ENCODE measurements around the gene EIF2B4. TPM values are rescaled to one million over a fixed set of nuclear protein-coding genes. Genes with fewer than 3 reads are reported as not detected.

The EIF2B4 gene
- total and polyA plus RNA-seq, 2 of the 13 experiments (the other 11 are each of a cell fraction or from before 2014, with no cell fraction given) = 91.5 to 96.4 TPM

GRCh38 chr2:27370026-27370815 is at the start of gene EIF2B4, which contains the start of gene SNX17 (continued):
- TF ChIP-seq GZF1 (CRISPR knock-in tag; IDR thresholded peaks at IDR 0.05) = no peak; the same call in 1 of the 2 replicates
- TF ChIP-seq, protein P1, sequence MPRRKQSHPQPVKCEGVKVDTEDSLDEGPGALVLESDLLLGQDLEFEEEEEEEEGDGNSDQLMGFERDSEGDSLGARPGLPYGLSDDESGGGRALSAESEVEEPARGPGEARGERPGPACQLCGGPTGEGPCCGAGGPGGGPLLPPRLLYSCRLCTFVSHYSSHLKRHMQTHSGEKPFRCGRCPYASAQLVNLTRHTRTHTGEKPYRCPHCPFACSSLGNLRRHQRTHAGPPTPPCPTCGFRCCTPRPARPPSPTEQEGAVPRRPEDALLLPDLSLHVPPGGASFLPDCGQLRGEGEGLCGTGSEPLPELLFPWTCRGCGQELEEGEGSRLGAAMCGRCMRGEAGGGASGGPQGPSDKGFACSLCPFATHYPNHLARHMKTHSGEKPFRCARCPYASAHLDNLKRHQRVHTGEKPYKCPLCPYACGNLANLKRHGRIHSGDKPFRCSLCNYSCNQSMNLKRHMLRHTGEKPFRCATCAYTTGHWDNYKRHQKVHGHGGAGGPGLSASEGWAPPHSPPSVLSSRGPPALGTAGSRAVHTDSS (CRISPR knock-in tag; conservative IDR thresholded peaks at IDR 0.05) = 0 out of 2 replicates have a peak, but pooled peaks have one; percentile 29
- TF ChIP-seq, protein P2, sequence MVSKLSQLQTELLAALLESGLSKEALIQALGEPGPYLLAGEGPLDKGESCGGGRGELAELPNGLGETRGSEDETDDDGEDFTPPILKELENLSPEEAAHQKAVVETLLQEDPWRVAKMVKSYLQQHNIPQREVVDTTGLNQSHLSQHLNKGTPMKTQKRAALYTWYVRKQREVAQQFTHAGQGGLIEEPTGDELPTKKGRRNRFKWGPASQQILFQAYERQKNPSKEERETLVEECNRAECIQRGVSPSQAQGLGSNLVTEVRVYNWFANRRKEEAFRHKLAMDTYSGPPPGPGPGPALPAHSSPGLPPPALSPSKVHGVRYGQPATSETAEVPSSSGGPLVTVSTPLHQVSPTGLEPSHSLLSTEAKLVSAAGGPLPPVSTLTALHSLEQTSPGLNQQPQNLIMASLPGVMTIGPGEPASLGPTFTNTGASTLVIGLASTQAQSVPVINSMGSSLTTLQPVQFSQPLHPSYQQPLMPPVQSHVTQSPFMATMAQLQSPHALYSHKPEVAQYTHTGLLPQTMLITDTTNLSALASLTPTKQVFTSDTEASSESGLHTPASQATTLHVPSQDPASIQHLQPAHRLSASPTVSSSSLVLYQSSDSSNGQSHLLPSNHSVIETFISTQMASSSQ (IDR thresholded peaks at IDR 0.05; ENCODE audit: low read depth) = peak; percentile 73
- TF ChIP-seq, protein P2 (CRISPR knock-in tag; IDR thresholded peaks at IDR 0.05; ENCODE audit: borderline replicate concordance) = peak; percentile 91
- peak; percentile 69 for TF ChIP-seq LCORL (IDR thresholded peaks at IDR 0.05)
- TF ChIP-seq LCORL (CRISPR knock-in tag; IDR thresholded peaks at IDR 0.05) = peak; percentile 100
- peak; percentile 82; the same call in 1 of the 2 replicates for TF ChIP-seq DNMT3B (CRISPR knock-in tag; conservative IDR thresholded peaks at IDR 0.05)
- peak; percentile 72; the same call in 1 of the 2 replicates for TF ChIP-seq ZNF775 (CRISPR knock-in tag; IDR thresholded peaks at IDR 0.05; ENCODE audit: borderline replicate concordance)
- peak; percentile 72 for TF ChIP-seq NCOA2 (CRISPR knock-in tag; IDR thresholded peaks at IDR 0.05)
- TF ChIP-seq JUN (CRISPR knock-in tag; IDR thresholded peaks at IDR 0.05) = peak; percentile 86; the same call in 1 of the 2 replicates
- TF ChIP-seq ZNF430 (CRISPR knock-in tag; IDR thresholded peaks at IDR 0.05) = peak; percentile 92
- TF ChIP-seq PITX1 (CRISPR knock-in tag; IDR thresholded peaks at IDR 0.05) = peak; percentile 91; the same call in 1 of the 2 replicates
- peak; percentile 98 for TF ChIP-seq ZNF136 (CRISPR knock-in tag; IDR thresholded peaks at IDR 0.05; ENCODE audit: low read depth)
- TF ChIP-seq ZNF280D (CRISPR knock-in tag; IDR thresholded peaks at IDR 0.05) = peak; percentile 89
- TF ChIP-seq CEBPB (IDR thresholded peaks at IDR 0.05; ENCODE audit: borderline replicate concordance, low read depth, low read length) = peak; percentile 78
- TF ChIP-seq ARID3A (IDR thresholded peaks at IDR 0.05; ENCODE audit: low read depth, low read length) = peak; percentile 81; the same call in 1 of the 2 replicates
- TF ChIP-seq ARNT (IDR thresholded peaks at IDR 0.05) = no peak
- peak; percentile 57 for TF ChIP-seq E2F5 (CRISPR knock-in tag; conservative IDR thresholded peaks at IDR 0.05)
